Measurements from ENCODE around the gene MOV10L1.

Gene MOV10L1

DNA sequence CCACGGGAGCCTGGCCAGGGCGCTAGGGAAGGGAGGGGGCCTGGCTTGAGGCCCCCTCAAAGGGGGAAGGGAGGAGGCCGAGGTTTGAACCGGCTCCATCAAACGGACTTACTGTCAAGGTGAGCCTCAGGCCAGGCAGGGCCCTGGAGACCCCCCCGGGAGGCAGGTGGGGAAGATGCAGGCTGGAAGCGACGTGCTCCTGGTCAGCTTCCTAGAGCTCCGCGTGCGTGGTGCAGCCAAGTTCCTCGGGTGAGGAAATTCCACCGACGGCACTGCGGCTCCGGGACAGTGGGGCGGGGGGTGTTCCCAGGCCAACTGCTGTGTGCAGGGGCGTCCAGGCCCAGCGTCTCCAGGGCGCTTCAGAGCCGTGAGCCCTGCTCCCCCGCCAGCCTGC is 88.7 kb downstream of the MOV10L1 start:
- H4K20me1 ChIP-seq (ENCODE audit: insufficient read depth, low read length): no peaks in the 10 kb centered on the region
- no peak overlapping the region for H3K4me2 ChIP-seq (ENCODE audit: low read length)
- no peak overlapping the region for H3K27ac ChIP-seq (ENCODE audit: low read depth, low read length, poor library complexity, severe bottlenecking)
- H3K27me3 ChIP-seq (ENCODE audit: insufficient read depth, low read length): peaks cover 4% of the 10 kb centered on the region; the same call in 1 of the 2 replicates
- TF ChIP-seq, protein P1, sequence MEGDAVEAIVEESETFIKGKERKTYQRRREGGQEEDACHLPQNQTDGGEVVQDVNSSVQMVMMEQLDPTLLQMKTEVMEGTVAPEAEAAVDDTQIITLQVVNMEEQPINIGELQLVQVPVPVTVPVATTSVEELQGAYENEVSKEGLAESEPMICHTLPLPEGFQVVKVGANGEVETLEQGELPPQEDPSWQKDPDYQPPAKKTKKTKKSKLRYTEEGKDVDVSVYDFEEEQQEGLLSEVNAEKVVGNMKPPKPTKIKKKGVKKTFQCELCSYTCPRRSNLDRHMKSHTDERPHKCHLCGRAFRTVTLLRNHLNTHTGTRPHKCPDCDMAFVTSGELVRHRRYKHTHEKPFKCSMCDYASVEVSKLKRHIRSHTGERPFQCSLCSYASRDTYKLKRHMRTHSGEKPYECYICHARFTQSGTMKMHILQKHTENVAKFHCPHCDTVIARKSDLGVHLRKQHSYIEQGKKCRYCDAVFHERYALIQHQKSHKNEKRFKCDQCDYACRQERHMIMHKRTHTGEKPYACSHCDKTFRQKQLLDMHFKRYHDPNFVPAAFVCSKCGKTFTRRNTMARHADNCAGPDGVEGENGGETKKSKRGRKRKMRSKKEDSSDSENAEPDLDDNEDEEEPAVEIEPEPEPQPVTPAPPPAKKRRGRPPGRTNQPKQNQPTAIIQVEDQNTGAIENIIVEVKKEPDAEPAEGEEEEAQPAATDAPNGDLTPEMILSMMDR (IDR thresholded peaks at IDR 0.05; ENCODE audit: low read length): no peak
- no peak for TF ChIP-seq EZH2 (IDR thresholded peaks at IDR 0.05; ENCODE audit: borderline replicate concordance, low read length)
- H3K36me3 ChIP-seq (ENCODE audit: insufficient read depth, low read length): no peaks in the 10 kb centered on the region
- no peaks in the 10 kb centered on the region for H3K79me2 ChIP-seq (ENCODE audit: insufficient read depth, low read length)
- H3K9ac ChIP-seq (ENCODE audit: low read length): no peak overlapping the region
- peaks cover 19% of the 10 kb centered on the region for H3K4me1 ChIP-seq (ENCODE audit: insufficient read depth, low read length, severe bottlenecking)
- H3F3A ChIP-seq (ENCODE audit: insufficient read depth, low read length): no peaks in the 10 kb centered on the region
- H3K4me3 ChIP-seq (ENCODE audit: low read depth, low read length, poor library complexity, severe bottlenecking): no peak overlapping the region
- H3K9me2 ChIP-seq (ENCODE audit: low read depth, low read length): no peaks in the 10 kb centered on the region
- H2AFZ ChIP-seq (ENCODE audit: low read length): no peak overlapping the region
- no peaks in the 10 kb centered on the region for H3K9me3 ChIP-seq (ENCODE audit: low read length)

DNA sequence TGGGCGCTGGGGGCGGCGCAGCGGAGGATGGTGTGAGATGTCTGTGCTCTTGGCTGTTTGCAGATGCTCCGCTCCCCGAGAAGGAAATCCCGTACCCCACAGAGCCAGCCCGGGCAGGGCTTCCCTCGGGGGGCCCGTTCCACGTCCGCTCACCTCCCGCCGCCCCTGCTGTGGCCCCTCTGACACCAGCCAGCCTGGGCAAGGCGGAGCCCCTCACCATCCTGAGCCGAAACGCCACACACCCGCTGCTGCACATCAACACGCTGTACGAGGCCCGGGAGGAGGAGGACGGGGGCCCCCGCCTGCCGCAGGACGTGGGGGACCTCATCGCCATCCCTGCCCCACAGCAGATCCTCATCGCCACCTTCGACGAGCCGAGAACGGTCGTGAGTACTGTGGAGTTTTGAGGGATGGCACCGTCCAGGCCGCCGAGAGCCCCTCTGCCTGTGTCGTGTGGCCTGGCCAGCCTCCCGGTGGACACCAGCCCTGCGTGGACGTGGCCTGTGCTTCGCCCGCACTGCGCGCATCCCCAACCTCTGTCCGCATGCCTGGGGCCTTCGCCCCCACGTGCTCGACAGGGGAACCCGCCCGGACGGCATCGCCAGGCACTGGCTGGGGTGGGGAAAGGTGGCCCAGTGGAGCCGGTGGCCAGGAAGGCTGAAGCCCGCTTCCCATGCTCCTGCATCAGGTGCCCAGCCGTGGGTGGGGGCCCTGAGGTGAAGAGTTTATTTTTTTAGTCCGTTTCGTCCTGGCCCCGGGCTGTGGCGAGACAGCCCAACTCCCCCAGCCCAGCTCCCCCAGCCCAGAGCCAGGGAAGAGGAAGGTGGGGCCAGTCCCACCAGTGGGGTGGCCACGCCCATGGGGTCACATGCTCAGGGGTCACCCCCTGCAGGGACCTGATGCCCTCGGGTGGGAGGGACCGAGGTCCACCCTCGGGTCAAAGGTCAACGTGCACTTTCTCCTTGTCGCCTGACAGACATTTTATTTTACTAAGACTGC is 89.4 kb downstream of the MOV10L1 start:
- Histone ChIP-seq H3F3A (ENCODE audit: insufficient read depth, low read length) (no peaks in the 10 kb centered on the region), H4K20me1 (ENCODE audit: insufficient read depth, low read length) (no peaks in the 10 kb centered on the region), H3K27ac (ENCODE audit: low read depth, low read length, poor library complexity, severe bottlenecking) (no peak overlapping the region), H3K4me3 (ENCODE audit: low read depth, low read length, poor library complexity, severe bottlenecking) (no peak overlapping the region), H3K36me3 (ENCODE audit: insufficient read depth, low read length) (no peaks in the 10 kb centered on the region), H3K9me3 (ENCODE audit: low read length) (no peaks in the 10 kb centered on the region), H3K9me2 (ENCODE audit: low read depth, low read length) (no peaks in the 10 kb centered on the region), H3K9ac (ENCODE audit: low read length) (no peak overlapping the region), H3K27me3 (ENCODE audit: insufficient read depth, low read length) (peaks cover 4% of the 10 kb centered on the region; the same call in 1 of the 2 replicates), H3K4me1 (ENCODE audit: insufficient read depth, low read length, severe bottlenecking) (peaks cover 20% of the 10 kb centered on the region), H3K4me2 (ENCODE audit: low read length) (no peak overlapping the region), H2AFZ (ENCODE audit: low read length) (no peak overlapping the region), H3K79me2 (ENCODE audit: insufficient read depth, low read length) (no peaks in the 10 kb centered on the region)
- TF ChIP-seq, protein P1 (IDR thresholded peaks at IDR 0.05; ENCODE audit: low read length): no peak
- TF ChIP-seq EZH2 (IDR thresholded peaks at IDR 0.05; ENCODE audit: borderline replicate concordance, low read length): no peak

DNA sequence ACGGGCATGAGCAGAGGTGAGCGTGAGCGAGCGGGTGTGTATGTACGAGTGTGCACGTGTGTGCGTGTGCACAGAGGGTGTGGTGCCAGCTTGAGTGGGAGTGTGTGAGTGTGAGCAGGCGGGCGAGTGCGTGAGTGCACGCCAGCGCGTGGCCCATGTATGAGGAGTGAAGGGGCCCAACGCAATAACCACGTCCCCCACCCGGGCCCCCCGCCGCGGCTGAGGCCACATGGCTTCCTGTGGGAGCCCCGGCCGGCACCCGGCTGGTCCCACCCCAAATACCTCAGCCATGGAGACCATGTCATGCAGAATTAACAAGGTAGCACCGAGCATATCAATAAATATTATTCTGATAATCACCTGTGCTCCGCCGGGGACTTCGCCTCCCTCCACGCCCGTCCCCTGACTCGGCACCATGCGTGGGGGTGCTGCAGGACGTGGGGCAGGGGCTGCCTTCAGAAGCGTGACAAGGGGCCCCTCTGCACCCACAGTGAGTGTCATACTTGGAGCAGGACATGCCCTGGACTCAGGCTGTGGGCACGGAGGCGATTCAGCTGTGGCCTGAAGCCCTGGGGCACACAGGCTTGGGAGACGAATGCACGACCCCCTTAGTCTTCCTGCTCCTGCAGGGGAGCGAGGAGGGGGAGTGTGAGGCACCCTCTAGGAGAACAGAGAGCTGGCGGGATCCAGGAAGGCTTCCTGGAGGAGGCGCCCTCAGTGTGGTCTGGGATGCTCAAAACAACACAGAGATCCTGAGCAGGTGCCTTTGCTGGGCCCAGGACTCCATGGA is 90.3 kb downstream of the MOV10L1 start:
- peaks cover 30% of the 10 kb centered on the region for H3K4me1 ChIP-seq (ENCODE audit: insufficient read depth, low read length, severe bottlenecking)
- no peaks in the 10 kb centered on the region for H3K9me2 ChIP-seq (ENCODE audit: low read depth, low read length)
- H3K36me3 ChIP-seq (ENCODE audit: insufficient read depth, low read length): no peaks in the 10 kb centered on the region
- TF ChIP-seq, protein P1 (IDR thresholded peaks at IDR 0.05; ENCODE audit: low read length): no peak
- H2AFZ ChIP-seq (ENCODE audit: low read length): no peak overlapping the region
- H3K27ac ChIP-seq (ENCODE audit: low read depth, low read length, poor library complexity, severe bottlenecking): no peak overlapping the region
- H4K20me1 ChIP-seq (ENCODE audit: insufficient read depth, low read length): no peaks in the 10 kb centered on the region
- no peaks in the 10 kb centered on the region for H3K79me2 ChIP-seq (ENCODE audit: insufficient read depth, low read length)
- H3K4me3 ChIP-seq (ENCODE audit: low read depth, low read length, poor library complexity, severe bottlenecking): no peak overlapping the region
- H3F3A ChIP-seq (ENCODE audit: insufficient read depth, low read length): no peaks in the 10 kb centered on the region
- H3K9me3 ChIP-seq (ENCODE audit: low read length): no peaks in the 10 kb centered on the region
- H3K27me3 ChIP-seq (ENCODE audit: insufficient read depth, low read length): peaks cover 4% of the 10 kb centered on the region; the same call in 1 of the 2 replicates
- H3K4me2 ChIP-seq (ENCODE audit: low read length): no peak overlapping the region
- no peak overlapping the region for H3K9ac ChIP-seq (ENCODE audit: low read length)
